Neural progenitor cell (in vitro differentiated cells): ENCODE measurements around the gene ANXA6.

ENCODE experiments used
- CTCF ChIP-seq: fragments of 200-600 bp; sonication (generic); IDR thresholded peaks from 2 replicates; pipeline ENCODE4 v1.5.1; 2017; ENCODE audit warnings: antibody characterized with exemption, mild to moderate bottlenecking
- EZH2 ChIP-seq: fragments of 200-600 bp; sonication (generic); IDR thresholded peaks from 2 replicates; pipeline ENCODE4 v1.6.1; 2017; ENCODE audit warnings: antibody characterized with exemption, mild to moderate bottlenecking, moderate library complexity

- TF ChIP-seq EZH2 (no peak), CTCF (no peak)
These were observed 46.6 kb downstream of the ANXA6 start for GRCh38 chr5:151110992-151111391.
